Hindlimb muscle (tissue), 1 donor: ENCODE results near the gene CLEC7A. TPM values are rescaled to one million over a fixed set of nuclear protein-coding genes. Genes with fewer than 3 reads are reported as not detected.

Experiments
- DNase-seq: peaks from one replicate; pipeline ENCODE4 v3.0.0-alpha.2; 2013
- polyA plus RNA-seq: library from polyadenylated mRNA; unstranded; fragments of 120-200 nt; gene quantifications from one replicate; pipeline ENCODE4 v1.2.1, GENCODE V29; 2013; ENCODE audit not compliant: insufficient read length

Gene CLEC7A
- polyA plus RNA-seq, result 4.2 TPM

DNA sequence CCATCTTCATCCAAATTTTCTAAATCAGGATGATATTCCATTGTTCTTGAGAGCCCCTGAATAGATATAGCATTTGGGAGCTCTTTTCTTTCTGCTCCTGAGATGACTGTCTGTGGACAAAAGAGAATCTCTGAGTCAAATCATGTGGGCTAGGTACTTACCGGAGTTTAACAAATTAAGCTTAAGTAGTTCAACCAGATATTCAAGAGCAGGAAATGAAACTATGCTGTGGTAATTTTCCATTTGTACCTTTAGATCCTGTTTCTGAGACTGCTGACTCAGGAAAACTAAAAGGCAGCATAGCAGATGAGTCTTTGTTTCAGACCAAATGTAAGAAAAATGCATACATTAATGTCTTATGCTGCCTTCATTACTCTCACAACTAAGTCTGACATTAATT, at the start of gene CLEC7A:
Gene CLEC7A (minus strand): TSS at position 158 of the 400 bp plus-strand sequence. CDS start 117 bp downstream, at position 41.
- peak; percentile 4 for DNase-seq

DNA sequence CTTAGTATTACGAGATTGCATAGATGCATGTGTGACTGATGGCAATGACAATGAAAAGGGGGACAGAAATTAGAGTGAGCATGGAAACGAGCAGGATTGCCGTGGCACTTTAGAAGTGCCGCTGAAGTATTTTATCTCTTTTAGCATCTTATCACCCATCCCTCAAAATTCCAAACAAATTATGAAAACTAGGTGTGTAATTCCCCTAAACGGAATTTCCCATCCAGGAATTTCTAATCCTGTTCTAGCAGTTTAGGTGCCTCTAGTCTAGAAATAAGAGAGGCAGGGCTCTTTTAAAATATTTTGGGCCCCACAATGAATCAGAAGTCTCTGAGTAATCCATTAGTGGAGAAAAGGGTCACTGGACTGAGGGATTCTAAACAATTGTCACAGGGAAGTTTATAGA, 49.8 kb upstream of the CLEC7A start:
- no peak for DNase-seq

DNA sequence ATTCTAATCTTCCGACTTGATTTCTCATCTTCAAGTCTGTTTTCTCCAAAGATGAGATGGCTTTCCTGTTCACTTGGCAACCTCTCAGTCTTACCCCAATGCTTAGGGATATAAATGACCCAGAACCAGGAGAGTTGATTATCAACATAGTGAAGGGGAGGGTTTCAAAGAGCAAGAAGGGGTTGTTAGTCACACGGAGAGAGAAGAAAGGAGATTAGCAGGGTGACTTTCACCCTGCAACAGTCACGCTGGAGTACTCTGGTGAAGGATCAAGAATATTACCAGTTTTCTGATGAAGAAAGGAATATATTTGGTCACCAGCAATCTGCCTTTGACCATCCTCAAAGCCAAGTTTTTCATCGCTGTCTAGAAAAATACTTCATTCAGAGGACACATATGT, 48.8 kb upstream of the CLEC7A start, which contains the start of gene TMEM52B:
Gene TMEM52B (plus strand): TSS at position 212 of the 400 bp plus-strand sequence. CDS start 543 bp downstream, outside the sequence.
- no peak for DNase-seq

DNA sequence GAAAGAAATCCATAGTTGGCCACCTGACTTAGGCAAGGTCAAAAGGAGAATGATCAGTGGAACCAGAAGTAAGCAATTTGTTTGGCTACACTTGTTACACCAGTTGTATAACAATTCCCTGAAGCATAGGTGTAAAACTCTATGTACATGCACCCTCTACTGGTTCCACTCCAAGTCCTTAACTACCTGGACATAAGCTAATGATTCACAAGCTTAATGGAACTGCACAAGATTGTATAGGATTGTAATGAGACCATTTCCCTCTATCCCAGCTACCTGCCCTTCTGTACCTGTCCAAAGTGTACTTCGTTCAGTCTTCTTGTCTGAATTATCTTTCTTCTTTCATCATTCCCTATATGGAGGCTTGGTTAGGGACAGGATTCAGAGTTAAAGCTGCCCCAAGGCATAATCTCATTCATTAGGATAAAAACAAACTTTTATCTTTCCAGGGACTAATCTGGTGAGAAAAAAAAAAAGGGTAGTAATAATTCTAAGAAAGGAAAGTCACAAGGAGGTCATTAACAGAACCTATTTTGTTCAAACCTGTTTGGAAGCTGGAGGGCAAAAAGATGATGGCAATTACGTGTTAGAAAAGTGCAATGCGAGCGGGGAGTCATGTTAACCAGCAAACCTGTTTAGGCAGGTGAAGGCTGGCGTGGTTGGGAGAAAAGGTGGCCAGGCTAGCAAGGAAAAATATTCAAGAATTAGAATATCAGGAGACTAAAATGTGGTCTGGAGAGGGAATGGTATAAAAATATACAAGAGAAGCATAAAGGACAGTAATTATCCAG, 46.0 kb upstream of the CLEC7A start:
- DNase-seq, result no peak

DNA sequence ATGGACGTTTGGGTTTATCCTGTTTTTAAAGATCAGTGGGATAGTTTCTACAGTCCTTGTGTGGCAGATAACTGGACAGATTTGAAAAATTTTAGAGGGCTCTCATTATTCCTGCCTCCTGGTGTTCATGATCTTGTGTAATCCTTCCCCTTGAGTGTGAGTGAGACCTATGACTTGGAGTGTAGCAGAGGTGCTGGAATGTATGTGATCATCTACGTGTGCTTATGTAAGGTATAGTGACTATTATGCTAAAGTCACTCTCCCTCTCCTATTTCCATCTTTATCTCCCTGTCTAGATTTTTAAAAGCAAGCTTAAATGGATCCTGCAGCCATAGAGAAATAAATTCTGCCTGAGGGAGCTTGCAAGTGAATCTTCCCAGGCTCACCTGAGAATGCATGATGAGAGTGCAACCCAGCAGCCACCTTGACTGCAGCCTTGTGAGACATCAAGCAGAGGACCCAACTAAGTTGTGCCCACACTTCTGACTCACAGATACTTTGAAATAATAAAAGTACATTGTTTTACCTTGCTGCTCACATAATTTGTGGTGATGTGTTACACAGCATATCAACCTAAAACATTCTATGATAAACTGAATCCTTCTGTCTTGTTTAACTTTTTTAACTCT, 45.1 kb upstream of the CLEC7A start:
- DNase-seq, result no peak

DNA sequence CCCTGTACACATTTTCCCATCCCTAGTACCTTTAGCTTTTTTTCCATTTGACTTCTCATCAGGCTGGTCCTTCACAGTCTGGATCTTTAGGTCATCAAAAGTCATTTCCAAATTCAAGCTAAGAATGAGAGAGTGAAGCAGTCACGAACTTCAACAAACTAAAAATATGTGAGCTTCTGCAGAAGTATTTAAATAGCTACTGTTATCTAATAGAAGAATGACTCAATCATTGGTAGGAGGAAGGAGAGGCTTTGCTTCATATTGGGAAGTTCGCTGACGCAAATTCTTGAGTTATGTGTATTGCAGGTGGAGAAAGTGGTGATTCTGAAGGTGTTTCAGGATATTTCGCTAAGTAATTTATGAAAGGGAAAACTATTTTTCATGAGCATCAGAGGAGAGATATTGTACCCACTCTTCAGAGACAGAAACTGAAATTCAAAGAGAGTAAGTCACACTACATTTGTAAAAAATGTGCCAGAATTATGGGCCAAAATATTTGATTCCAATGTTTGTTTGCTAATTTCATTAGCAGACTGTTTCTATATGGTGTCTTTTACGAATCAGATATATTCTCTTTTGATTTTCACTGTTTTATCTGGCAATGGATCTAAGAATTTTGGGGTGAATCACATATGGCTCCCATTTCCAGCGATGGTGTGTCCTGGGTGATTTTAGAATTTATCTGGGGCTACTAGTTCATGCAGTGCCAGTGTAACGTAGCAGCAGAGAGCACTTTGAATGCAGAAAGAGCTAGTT, 42.2 kb upstream of the CLEC7A start, which contains the start of gene OLR1:
Gene OLR1 (minus strand): TSS at position 160 of the 756 bp plus-strand sequence. CDS start 55 bp downstream, at position 105.
- no peak for DNase-seq

DNA sequence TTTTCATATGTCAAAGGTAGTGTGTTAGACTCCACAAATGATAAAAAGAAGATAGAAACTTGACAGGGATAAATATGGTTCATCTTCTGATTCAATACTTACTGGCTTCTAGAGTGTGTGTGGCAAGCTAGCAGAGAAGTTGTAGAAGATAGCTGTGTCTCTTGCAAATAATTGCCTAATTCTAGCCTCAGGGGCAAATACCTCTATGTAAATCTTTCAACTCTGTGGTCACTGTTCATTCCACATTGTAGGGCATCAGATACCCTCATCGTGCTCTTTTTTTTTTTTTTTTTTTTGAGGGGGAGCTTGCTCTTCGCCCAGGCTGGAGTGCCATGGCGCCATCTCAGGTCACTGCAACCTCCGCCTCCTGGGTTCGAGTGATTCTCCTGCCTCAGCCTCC, 40.2 kb upstream of the CLEC7A start:
- DNase-seq, result no peak

DNA sequence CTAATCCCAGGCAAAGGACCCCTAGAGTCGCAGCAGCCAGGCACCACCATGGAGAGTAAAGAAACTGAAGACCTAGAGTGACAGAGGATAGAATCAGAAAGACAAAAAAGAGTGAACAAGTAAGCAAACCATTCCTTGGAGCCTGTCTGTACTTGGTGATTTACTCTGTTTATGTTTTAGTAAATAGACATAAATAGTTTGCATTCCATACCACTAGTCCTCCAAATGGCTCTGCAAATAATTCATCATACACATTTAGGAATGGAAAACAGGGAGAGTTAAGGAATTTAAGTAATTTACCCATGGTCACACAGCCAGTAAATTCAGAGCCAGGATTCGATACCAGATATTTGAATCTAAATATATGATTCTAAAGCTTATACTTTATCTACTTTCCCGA, 39.1 kb upstream of the CLEC7A start:
- DNase-seq, result no peak

DNA sequence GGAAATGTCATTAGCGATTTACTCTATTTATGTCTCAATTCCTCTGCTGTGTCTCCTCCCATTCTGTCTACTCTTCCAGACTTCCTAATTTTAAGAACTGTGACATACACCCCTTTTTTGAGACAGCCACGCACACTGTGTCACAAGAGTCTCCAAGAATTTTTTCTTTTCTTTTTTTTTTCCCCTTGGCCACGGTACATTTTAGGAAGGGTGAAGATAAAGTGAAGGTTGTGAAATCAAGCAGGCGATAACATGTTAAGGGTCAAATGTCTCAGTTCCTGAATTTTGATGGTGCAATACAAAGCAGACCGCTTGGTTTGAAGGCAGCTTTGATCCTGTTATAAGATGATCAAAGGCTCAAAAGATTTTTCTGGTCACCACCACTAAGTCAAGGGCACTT, 37.6 kb upstream of the CLEC7A start:
- DNase-seq, result no peak

DNA sequence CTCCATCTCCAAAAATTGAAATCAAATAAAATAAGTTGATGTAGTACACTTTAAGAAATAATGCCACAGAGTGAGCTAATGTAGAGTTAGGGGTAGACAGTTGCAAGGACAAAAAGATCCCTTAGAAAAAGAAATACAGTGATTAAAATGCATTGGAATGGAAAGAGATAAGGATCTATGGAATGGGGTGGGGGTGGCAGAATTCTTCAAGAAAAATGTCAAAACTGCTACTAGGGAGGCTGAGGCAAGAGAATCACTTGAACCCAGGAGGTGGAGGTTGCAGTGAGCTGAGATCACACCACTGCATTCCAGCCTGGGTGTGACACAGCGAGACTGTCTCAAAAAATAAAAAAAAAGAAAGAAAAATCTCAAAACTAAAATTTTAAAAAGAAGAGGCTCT, 35.4 kb upstream of the CLEC7A start:
- DNase-seq, result no peak

DNA sequence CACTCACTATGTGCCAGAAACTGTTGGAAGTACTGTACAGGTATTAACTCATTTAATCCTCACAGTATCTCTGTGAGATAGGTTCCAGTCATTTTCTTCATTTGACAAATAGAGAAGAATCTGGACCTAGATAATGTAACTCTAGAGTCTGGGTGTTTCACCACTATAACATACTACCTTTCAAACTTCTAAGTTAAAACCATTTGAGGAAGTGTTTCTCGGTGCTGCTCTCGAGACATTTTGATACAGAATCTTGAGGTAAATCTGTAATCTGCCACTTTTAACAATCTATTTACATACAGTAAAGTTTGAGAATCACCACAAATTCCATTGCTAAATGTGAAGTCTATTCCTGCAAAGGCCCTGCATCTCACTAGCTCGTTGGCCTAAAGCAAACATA, 33.1 kb upstream of the CLEC7A start:
- no peak for DNase-seq

DNA sequence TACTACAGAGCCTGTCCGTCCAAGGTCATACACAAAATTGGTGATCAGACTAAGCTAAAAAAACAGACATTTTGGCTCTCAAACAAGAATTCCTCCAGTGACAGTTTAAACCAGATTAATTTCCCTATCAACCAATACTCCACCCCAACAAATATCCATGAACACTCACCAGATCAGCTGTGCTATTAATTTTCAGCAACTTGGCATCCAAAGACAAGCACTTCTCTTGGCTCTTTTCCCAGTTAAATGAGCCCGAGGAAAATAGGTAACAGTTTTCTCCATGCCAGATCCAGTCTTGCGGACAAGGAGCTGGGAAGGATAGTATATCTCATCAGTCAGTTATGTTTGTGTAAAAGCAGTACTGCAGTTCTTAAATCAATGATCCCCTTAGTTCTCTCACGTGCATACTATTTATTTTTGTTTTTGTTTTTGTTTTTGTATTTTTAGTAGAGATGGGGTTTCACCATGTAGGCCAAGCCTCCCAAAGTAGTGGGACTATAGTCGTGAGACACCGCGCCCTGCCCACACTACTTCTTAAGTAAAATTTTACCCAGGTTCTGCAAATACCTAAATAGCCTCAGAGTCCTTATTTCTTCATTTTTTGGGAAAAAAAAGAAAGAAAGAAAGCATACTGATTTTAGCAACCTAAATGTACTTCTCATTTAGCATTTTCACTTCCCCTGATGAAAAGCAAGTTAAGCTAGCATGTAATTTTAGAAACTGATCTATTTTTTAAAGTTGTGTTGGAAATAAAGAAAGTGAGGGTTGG, 30.8 kb upstream of the CLEC7A start:
- DNase-seq, result no peak

DNA sequence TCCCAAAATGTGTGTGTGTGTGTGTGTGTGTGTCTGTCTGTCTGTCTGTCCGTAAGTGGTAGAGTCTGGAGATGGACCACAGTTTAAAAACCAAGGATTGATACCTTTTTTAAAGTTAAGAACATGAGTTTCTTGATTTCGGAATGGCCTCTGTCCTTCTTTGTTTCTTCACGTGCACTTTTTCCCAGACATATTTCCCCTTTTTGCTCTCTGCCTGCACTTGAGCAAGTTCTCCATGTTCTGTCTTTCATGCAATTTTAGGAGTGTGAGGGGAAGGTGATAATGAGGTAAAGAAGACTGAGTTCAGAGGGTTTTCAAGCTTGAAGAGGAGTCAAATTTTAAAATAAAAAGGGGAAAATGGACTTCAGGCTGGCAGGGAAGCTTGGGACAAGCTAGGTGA, 29.3 kb upstream of the CLEC7A start:
- DNase-seq, result no peak

DNA sequence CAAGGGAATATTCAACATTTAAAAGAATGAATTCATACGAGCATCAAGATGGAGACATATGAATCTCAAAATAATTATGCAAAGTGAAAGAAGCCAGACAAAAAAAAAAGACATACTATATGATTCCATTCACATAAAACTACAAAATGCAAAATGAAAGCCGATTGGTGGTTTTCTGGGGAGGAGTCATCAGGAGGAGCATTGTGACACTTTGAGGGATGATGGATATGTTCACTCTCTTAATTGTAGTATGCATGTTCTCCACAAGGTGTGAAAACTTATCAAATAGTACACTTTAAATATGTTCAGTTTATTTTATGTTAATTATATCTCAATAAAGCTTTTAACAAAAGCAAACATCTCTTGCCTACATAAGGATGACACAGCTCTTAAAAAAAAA, 28.4 kb upstream of the CLEC7A start:
- DNase-seq, result no peak

DNA sequence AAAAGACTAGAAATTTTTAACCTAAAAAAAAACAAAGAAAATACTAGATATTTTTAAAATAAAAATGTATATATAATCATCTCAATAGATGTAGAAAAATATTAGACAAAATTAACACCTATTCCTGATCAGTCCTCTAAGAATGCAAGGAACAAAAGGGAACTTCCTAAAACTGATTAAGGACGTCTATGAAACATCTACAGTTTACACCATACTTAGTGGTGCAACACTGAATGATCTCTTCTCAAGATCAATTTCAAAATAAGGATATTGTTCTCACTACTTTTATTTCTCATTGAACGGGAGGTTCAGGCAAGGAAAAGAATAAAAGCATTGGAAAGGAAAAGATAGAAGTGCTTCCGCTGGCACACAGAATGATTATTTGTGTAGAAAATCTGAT, 26.0 kb upstream of the CLEC7A start:
- no peak for DNase-seq

DNA sequence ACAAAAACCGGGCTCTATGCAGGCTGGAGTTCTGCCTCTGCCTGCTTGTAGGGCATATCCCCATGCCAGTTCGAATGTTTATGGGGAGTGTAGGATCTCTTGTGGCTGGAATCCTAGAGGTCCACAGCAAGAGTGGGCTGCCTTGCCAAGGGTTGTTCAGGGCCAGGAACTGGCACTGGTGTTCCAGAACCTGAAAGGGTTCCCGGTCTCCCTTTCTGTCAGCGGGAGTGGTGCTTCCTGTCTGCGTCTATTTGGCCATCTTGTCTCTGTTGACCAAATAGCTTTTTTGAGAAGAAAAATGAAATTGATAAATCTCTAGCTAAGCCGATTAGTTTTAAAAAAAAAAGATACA, 24.1 kb upstream of the CLEC7A start:
- DNase-seq, result no peak

DNA sequence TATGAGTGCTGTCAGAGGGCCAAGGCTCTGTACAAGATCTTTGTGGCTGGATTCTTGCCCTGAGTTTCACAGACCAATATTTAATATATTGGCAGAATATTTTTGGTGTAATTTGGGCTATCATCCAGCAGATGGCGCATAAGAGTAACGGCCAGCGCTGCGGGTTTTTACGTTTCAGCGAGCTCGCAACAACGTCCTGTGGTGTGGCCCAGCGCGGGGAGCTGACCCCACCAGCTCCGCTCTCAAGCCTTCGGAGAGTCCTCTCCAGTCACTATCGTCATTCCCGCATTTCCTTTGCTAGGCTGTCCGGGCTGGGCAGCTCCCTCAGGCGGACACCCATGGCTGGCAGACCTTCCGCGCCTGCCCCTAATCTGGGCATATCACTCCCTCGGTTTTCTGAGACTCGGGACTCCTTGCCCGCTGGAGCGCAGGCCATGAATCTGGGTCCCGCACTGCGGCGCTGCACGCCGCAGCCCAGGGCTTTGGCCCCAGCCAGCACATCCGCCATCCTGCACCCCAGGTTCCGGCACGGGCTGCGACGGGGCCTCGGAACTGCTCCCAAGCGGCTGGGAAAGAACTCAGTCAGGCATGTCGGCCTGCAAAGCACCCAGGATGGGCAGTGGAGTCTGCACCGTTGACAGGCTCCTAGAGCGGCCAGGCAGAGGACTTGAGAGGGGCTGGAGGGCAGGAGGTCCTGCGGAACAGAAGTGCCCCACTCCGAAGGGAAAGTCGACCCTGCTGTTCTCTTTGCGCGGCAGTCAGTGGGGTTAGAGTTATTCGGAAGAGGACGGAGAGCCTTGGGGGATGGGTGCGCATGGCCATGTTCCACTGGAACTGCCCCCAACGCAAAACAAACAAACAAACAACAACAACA, 23.5 kb upstream of the CLEC7A start:
- DNase-seq, result peak; percentile 79

DNA sequence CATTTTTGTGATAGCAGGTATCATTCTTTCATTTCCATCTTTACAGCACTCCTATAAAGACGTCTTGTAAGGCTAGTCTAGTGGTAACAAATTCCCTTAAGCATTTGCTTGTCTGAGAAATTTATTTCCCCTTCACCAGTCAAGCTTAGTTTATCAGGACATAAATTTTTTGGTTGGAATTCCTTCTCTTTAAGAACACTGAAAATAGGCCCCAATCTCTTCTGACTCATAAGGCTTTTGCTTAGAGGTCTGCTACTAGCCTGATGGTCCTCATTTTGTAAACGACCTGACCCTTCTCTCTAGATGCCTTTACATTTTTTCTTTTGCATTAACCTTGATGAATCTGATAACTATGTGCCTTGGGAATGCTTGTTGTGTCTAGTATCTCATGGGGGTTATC, 21.6 kb upstream of the CLEC7A start:
- DNase-seq, result no peak

DNA sequence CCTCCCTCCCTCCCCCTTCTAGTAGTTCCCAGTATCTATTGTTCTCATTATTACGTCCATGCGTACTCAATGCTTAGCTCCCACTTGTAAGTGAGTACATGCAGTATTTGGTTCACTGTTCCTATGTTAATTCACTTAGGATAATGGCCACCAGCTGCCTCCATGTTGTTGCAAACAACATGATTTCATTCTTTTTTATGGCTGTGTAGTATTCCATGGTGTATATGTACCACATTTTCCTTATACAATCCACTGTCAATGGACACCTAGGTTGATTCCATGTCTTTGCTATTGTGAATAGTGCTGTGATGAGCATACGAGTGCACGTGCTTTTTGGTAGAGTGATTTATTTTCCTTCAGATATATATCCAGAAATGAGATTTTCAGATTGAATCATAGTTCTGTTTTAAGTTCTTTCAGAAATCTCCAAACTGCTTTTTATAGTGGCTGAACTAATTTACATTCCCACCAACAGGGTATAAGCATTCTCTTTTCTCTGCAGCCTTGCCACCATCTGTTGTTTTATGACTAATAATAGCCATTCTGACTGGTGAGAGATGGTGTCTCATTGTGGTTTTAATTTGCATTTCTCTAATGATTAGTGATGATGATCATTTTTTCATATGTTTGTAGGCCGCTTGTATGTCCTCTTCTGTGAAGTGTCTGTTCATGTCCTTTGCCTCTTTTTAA, 17.9 kb upstream of the CLEC7A start:
- no peak for DNase-seq

DNA sequence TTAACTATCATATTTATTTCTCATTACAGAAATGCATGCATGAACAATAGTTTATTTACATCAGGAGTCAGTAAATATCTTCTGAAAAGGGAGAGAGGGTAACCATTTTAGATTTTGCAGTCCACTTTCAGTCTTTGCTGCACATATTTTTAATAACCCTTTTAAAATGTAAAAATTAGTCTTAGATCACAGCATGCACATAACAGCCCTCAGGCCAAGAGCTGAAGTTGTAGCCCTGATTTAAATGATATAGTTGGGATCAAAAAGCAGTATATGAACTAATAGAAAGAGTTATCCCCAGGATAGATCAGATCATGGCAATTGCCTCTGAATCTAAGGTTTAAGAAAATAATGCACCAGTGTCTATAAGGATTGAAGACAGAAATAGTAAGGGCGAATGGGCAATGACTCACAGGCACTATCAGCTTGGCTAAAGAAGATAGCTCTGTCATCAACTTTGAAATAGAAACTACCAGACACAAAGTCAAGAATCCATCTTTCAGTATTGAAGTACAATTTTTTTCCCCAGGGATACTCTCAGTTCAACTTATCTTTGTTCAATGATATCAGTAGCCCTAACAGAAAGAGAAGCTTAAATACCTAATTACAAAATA, 13.1 kb upstream of the CLEC7A start:
- DNase-seq, result no peak
